Stomach (tissue), 9 donors: Measurements from ENCODE around the gene ITGB7. TPM values are rescaled to one million over a fixed set of nuclear protein-coding genes. Genes with fewer than 3 reads are reported as not detected.
A peak's percentile ranks its signal among the peaks of the same experiment; 100 is the strongest.

Experiments
- DNase-seq, 2 donors: peaks; one replicate each; pipeline versions ENCODE4 v3.0.0 to v3.0.0-alpha.2; 2013 to 2019
- H3K27ac ChIP-seq, 5 donors: fragments of 200-600 bp in 4 of 5; sonication (generic) in 4 of 5; one replicate each; pipeline ENCODE4 v1.5.1; 2013 to 2019; ENCODE audit warnings: mild to moderate bottlenecking in 1 of 5, moderate library complexity in 1 of 5
- H3K27me3 ChIP-seq, 3 donors: fragments of 200-600 bp; sonication (generic); one replicate each; pipeline ENCODE4 v1.5.1; 2017 to 2019; ENCODE audit warnings: mixed run types in 1 of 3
- H3K36me3 ChIP-seq, 4 donors: fragments of 200-600 bp; sonication (generic); 1 replicate in 3 of 4; 2 replicates in 1 of 4; pipeline ENCODE4 v1.5.1; 2016 to 2019
- H3K4me1 ChIP-seq, 4 donors: fragments of 200-600 bp; sonication (generic); one replicate each; pipeline ENCODE4 v1.5.1; 2016 to 2019
- H3K4me3 ChIP-seq, 4 donors: fragments of 200-600 bp; sonication (generic) in 3 of 4; one replicate each; pipeline ENCODE4 v1.5.1; 2016 to 2019; ENCODE audit warnings: mild to moderate bottlenecking in 1 of 4
- H3K9me3 ChIP-seq, 4 donors: fragments of 200-600 bp; sonication (generic); one replicate each; pipeline ENCODE4 v1.5.1; 2016 to 2019
- EP300 ChIP-seq: sonication (generic); formaldehyde crosslinking; IDR thresholded peaks from one replicate; pipeline ENCODE4 v1.6.1; 2017; ENCODE audit warnings: antibody characterized with exemption
- POLR2A ChIP-seq, 4 donors: fragments of 450-650 bp; IDR thresholded peaks; one replicate each; pipeline ENCODE4 v1.6.1; 2016; ENCODE audit warnings: antibody characterized with exemption in 4 of 4, control low read depth in 2 of 4, mild to moderate bottlenecking in 1 of 4, moderate library complexity in 1 of 4
- POLR2AphosphoS5 ChIP-seq, 3 donors: sonication (generic); formaldehyde crosslinking; IDR thresholded peaks; one replicate each; pipeline ENCODE4 v1.6.1; 2016; ENCODE audit warnings: antibody characterized with exemption in 3 of 3
- WGBS, 5 donors: extraction: QIAGEN DNeasy Blood & Tissue Kit in 3 of 5; methylation state at CpG; one replicate each; pipeline versions ENCODE4 v1.1.5 to v1.1.7; 2013 to 2018; 5-methylcytosine and 5-hydroxymethylcytosine counted together
- intact Hi-C: fragments of 100-400 bp; cut with DNase I; formaldehyde crosslinking; loops from one replicate; pipeline ENCODE4 v1.15.1; 2023; ENCODE audit warnings: low total_unique reads
- polyA plus RNA-seq, 3 donors: library from polyadenylated mRNA; stranded (reverse); fragments of 200-250 nt; gene quantifications; one replicate each; pipeline ENCODE4 v1.2.3, GENCODE V29; 2013
- total RNA-seq, 5 donors: library from RNA; depleted of rRNA; stranded (reverse); fragments of >200 nt; gene quantifications; one replicate each; pipeline versions ENCODE4 v1.1.0 to v1.2.3, GENCODE V29; 2014 to 2016
- TF ChIP-seq, protein P1 (sequence below), 7 experiments: fragments of 450-650 bp in 4 of 7; fragments of 200-600 bp in 3 of 7; sonication (generic) in 3 of 7; IDR thresholded peaks; one replicate each; pipeline ENCODE4 v1.5.1; 2016 to 2019; ENCODE audit warnings: antibody characterized with exemption in 7 of 7, control low read depth in 2 of 7, mild to moderate bottlenecking in 1 of 7
- donor health status: healthy with polysubstance abuse.
- donor health status: Bipolar disorder and iron deficiency.
- donor health status: healthy.

The ITGB7 gene
- total and polyA plus RNA-seq, 8 donors: 0.56 to 29.5 (median 4.2) TPM; not detected in 2

DNA sequence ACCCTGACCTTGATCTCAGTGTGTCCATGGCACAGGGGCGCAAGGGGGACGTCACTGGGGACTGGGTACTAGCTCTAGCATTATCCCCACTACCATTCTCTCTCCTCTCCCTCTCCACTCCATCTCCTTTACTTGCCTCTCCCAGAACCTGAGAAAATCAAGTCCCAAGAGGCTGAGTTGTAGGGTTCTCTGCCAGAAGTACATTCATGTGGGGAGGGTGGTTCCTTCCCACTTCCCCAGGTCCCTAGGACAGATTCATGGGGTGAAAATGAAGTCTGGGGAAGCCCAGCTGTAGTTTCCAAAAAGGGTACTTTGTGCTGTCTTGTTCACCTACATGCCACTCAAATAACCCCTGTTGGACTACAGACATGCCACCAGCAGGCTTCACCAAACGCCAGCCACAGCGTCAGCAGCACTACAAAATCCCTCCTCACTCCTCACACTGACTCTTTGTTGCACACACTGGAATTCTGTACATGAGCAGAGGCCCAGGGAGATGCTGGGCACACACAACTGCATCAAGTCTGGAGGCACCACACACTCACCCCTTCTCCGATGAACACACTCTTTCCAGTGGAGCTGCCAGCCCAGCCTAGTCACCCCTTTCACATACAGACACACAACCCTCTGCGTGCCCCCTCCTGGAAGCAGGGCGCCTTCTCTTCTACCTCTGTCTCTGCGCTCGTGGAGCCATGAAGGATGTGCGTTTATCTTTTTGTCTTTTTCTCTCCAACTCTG is 18.0 kb upstream of the ITGB7 start:
- peaks cover 6 to 26% (median 16%) of the 10 kb centered on the region in 4 donors for H3K36me3 ChIP-seq
- H3K27me3 ChIP-seq: no peaks in the 10 kb centered on the region
- TF ChIP-seq POLR2A (IDR thresholded peaks at IDR 0.05): no peak
- no peak for TF ChIP-seq EP300
- TF ChIP-seq, protein P1, sequence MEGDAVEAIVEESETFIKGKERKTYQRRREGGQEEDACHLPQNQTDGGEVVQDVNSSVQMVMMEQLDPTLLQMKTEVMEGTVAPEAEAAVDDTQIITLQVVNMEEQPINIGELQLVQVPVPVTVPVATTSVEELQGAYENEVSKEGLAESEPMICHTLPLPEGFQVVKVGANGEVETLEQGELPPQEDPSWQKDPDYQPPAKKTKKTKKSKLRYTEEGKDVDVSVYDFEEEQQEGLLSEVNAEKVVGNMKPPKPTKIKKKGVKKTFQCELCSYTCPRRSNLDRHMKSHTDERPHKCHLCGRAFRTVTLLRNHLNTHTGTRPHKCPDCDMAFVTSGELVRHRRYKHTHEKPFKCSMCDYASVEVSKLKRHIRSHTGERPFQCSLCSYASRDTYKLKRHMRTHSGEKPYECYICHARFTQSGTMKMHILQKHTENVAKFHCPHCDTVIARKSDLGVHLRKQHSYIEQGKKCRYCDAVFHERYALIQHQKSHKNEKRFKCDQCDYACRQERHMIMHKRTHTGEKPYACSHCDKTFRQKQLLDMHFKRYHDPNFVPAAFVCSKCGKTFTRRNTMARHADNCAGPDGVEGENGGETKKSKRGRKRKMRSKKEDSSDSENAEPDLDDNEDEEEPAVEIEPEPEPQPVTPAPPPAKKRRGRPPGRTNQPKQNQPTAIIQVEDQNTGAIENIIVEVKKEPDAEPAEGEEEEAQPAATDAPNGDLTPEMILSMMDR (IDR thresholded peaks at IDR 0.05): no peak
- no peak for TF ChIP-seq POLR2AphosphoS5 (IDR thresholded peaks at IDR 0.05)
- H3K27ac ChIP-seq: peak overlapping the region in 4 of 5 donors; percentile 96 to 99 (median 98)
- intact Hi-C loops: no loop called here
- H3K4me1 ChIP-seq: peaks cover 34 to 74% (median 59%) of the 10 kb centered on the region in 4 donors
- WGBS, 5 donors: 58 to 80% (median 72%) methylated on average over 6 to 10 of the region's 10 CpGs
- H3K4me3 ChIP-seq: no peak overlapping the region
- no peaks in the 10 kb centered on the region for H3K9me3 ChIP-seq
- DNase-seq: peak in 1 of 2 donors; percentile 51

DNA sequence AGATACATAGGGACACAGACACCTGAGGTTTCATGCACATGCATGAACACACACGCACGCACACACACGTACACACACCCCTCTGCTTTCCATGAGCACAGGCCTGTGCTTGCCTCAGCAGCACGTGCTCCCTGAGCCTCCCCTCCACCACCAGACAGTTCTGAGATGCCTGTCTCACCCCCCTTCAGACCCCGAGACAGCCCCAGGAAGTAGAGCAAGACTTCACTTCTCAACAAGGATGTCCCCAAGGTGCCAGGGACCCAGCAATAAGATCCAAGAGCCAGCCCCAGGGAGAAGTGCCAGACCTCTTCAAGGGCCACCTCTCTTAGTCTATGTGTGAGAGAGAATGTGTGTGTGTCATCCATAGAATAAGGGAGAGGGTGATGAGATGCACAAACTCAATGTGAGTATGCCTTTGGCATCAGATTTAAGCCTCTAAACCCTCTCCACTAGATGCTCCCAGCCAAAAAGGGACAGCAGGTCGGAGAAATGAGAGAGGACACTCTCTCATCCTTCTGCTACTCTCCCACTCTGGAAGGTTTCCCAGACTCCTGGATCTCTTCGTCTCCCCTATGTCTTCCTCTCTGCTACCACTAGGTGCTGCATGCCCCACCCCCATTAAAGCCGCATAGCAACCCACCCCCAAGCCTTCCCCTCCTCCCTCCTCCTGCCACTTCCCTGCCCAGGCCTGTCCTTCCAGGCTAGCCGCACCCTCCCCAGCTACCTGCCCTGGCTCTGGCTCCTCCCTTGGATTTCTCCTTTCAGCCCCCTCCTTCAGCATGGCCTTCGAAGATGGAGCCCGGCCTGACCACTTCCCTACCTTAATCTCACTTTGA is 17.2 kb upstream of the ITGB7 start:
- Histone ChIP-seq H3K4me1 (peaks cover 37 to 74% (median 62%) of the 10 kb centered on the region in 4 donors), H3K9me3 (no peaks in the 10 kb centered on the region), H3K4me3 (no peak overlapping the region), H3K36me3 (peaks cover 6 to 26% (median 16%) of the 10 kb centered on the region in 4 donors), H3K27ac (peak overlapping the region in 4 of 5 donors; percentile 96 to 99 (median 98)), H3K27me3 (no peaks in the 10 kb centered on the region)
- TF ChIP-seq POLR2A (IDR thresholded peaks at IDR 0.05): no peak
- no peak for TF ChIP-seq POLR2AphosphoS5 (IDR thresholded peaks at IDR 0.05)
- TF ChIP-seq, protein P1 (IDR thresholded peaks at IDR 0.05): peak in 1 of 7 experiments; percentile 8
- whole genome bisulfite sequencing, 5 donors: 31 to 59% (median 48%) methylated on average over 11 of the region's 11 CpGs
- intact Hi-C loops: no loop called here
- peak in 1 of 2 donors; percentile 78 for DNase-seq

DNA sequence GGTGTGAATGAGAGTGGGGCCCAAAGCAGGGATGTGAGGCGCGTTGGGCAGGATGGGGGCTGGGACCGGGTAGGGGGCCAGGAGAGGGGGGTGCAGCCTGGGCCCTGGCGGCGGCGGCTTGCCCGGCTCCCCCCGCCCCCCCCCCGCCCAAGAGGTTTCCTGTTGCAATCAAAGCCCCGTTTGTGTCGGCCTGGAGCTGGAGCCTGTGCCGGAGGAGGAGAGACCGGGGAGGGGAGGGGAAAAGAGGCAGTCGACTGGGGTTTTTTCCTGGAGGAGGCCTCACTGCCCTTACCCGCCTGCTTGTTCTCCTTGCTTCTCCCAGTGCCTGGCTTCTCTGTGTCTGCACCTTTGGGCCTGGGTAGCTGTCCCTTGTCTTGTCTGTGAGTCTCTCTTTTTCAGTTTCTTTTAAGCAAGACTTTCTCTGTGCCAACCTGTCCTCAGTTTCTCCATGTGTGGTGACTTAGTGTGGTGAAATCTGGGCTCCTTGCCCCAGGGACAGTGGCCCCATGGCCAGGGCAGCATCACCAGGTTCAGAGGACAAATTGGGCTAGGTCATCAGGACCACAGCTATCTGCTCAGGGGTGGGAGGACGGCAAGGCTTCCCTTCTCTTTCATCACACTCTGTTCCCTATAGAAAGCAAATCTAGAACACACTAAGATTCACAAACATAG is 16.5 kb upstream of the ITGB7 start:
- 12 to 22% (median 12%) methylated on average over 12 to 16 of the region's 16 CpGs for WGBS, 5 donors
- intact Hi-C loops: no loop called here
- H3K27me3 ChIP-seq: no peaks in the 10 kb centered on the region
- no peaks in the 10 kb centered on the region for H3K9me3 ChIP-seq
- TF ChIP-seq POLR2A (IDR thresholded peaks at IDR 0.05) (no peak), EP300 (no peak), POLR2AphosphoS5 (IDR thresholded peaks at IDR 0.05) (no peak)
- TF ChIP-seq, protein P1 (IDR thresholded peaks at IDR 0.05): no peak
- peak in 1 of 2 donors; percentile 85 for DNase-seq
- H3K36me3 ChIP-seq: peaks cover 6 to 26% (median 16%) of the 10 kb centered on the region in 4 donors
- peaks cover 44 to 74% (median 65%) of the 10 kb centered on the region in 4 donors for H3K4me1 ChIP-seq
- no peak overlapping the region for H3K4me3 ChIP-seq
- H3K27ac ChIP-seq: peak overlapping the region; percentile 34 to 99 (median 98)

DNA sequence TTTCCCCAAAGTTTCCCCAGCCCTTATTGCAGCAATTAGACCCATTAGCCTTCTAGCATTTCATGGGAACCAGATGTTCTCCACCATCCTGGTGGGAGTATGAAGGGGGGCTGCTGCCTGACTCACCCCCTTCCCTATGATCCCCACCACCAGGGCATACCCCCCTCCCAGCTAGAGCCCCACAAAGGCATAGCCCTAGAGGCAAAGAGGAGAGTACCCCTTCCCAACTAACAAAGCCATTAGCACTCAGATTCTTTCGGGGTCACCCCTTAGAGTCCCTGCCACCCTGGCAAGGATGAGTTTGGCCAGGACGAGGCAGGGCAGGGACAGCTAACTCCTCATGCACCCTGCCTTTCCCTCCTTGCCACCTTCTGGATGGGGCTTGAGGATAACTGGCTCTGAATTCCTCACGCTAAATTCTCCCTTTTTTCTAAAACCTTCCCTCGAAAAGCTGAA is 15.8 kb upstream of the ITGB7 start:
- H3K4me3 ChIP-seq: no peak overlapping the region
- peaks cover 51 to 79% (median 71%) of the 10 kb centered on the region in 4 donors for H3K4me1 ChIP-seq
- TF ChIP-seq POLR2AphosphoS5 (IDR thresholded peaks at IDR 0.05) (no peak), POLR2A (IDR thresholded peaks at IDR 0.05) (no peak), EP300 (no peak)
- TF ChIP-seq, protein P1 (IDR thresholded peaks at IDR 0.05): no peak
- H3K36me3 ChIP-seq: peaks cover 6 to 20% (median 13%) of the 10 kb centered on the region in 4 donors
- 45 to 61% (median 46%) methylated on average over 4 of the region's 4 CpGs for WGBS, 5 donors
- H3K27ac ChIP-seq: peak overlapping the region; percentile 3 to 99 (median 98)
- no peaks in the 10 kb centered on the region for H3K27me3 ChIP-seq
- DNase-seq: no peak
- H3K9me3 ChIP-seq: no peaks in the 10 kb centered on the region
- intact Hi-C loops: no loop called here
